H9 (cell line): ENCODE measurements around the gene ROBO1. TPM values are rescaled to one million over a fixed set of nuclear protein-coding genes. Genes with fewer than 3 reads are reported as not detected.

Experiments
- DNase-seq: peaks from one replicate; pipeline ENCODE4 v3.0.0-alpha.2; 2017
- H2AFZ ChIP-seq: one replicate; pipeline ENCODE4 v1.6.1; 2013; ENCODE audit warnings: mild to moderate bottlenecking, low read length, control low read depth, moderate library complexity
- H2AK5ac ChIP-seq: 2 replicates; pipeline ENCODE4 v1.6.1; 2013; ENCODE audit warnings: low read length, control low read depth, mixed read lengths; ENCODE audit not compliant: insufficient read length
- H2BK120ac ChIP-seq: one replicate; pipeline ENCODE4 v1.6.1; 2013; ENCODE audit warnings: low read depth, mild to moderate bottlenecking, low read length, control low read depth, inconsistent platforms; ENCODE audit not compliant: poor library complexity, severe bottlenecking
- H2BK12ac ChIP-seq: 2 replicates; pipeline ENCODE4 v1.6.1; 2013; ENCODE audit warnings: low read length, control low read depth, mixed read lengths, low read depth; ENCODE audit not compliant: insufficient read length
- H2BK15ac ChIP-seq: 2 replicates; pipeline ENCODE4 v1.6.1; 2013; ENCODE audit warnings: low read depth, low read length, control low read depth
- H2BK20ac ChIP-seq: one replicate; pipeline ENCODE4 v1.6.1; 2013; ENCODE audit warnings: low read depth, mild to moderate bottlenecking, low read length, control low read depth, inconsistent platforms; ENCODE audit not compliant: poor library complexity, severe bottlenecking
- H2BK5ac ChIP-seq: 2 replicates; pipeline ENCODE4 v1.6.1; 2013; ENCODE audit warnings: low read length, control low read depth, mixed read lengths; ENCODE audit not compliant: insufficient read length
- H3K14ac ChIP-seq: 2 replicates; pipeline ENCODE4 v1.6.1; 2013; ENCODE audit warnings: low read length, control low read depth; ENCODE audit not compliant: insufficient read depth
- H3K18ac ChIP-seq: 2 replicates; pipeline ENCODE4 v1.6.1; 2013; ENCODE audit warnings: low read depth, mild to moderate bottlenecking, mixed read lengths, low read length, control low read depth; ENCODE audit not compliant: insufficient read length
- H3K23ac ChIP-seq: 2 replicates; pipeline ENCODE4 v1.6.1; 2013; ENCODE audit warnings: low read length, control low read depth, mixed read lengths, low read depth; ENCODE audit not compliant: insufficient read length
- H3K23me2 ChIP-seq: 2 replicates; pipeline ENCODE4 v1.6.1; 2013; ENCODE audit warnings: low read depth, mild to moderate bottlenecking, mixed read lengths, low read length, control low read depth; ENCODE audit not compliant: insufficient read length, poor library complexity, severe bottlenecking
- H3K27ac ChIP-seq: 2 replicates; pipeline ENCODE4 v1.5.1; 2013; ENCODE audit warnings: low read length, control low read depth, mixed read lengths, low read depth; ENCODE audit not compliant: insufficient read length
- H3K27me3 ChIP-seq: 2 replicates; pipeline ENCODE4 v1.6.1; 2013; ENCODE audit warnings: low read length, control low read depth, inconsistent platforms; ENCODE audit not compliant: insufficient read depth
- H3K4ac ChIP-seq: 2 replicates; pipeline ENCODE4 v1.6.1; 2013; ENCODE audit warnings: low read depth, mild to moderate bottlenecking, control low read depth, inconsistent platforms, low read length, moderate library complexity
- H3K4me1 ChIP-seq: 2 replicates; pipeline ENCODE4 v1.6.1; 2013; ENCODE audit warnings: low read length, control low read depth, inconsistent platforms; ENCODE audit not compliant: insufficient read depth
- H3K4me2 ChIP-seq: 2 replicates; pipeline ENCODE4 v1.6.1; 2013; ENCODE audit warnings: low read length, control low read depth, mixed read lengths; ENCODE audit not compliant: insufficient read length, insufficient read depth
- H3K56ac ChIP-seq: 2 replicates; pipeline ENCODE4 v1.6.1; 2013; ENCODE audit warnings: low read depth, mild to moderate bottlenecking, mixed read lengths, low read length, control low read depth; ENCODE audit not compliant: insufficient read length
- H3K79me1 ChIP-seq: 2 replicates; pipeline ENCODE4 v1.6.1; 2013; ENCODE audit warnings: low read depth, mild to moderate bottlenecking, moderate library complexity, low read length, control low read depth, inconsistent platforms; ENCODE audit not compliant: insufficient read depth, poor library complexity, severe bottlenecking
- H3K79me2 ChIP-seq: 2 replicates; pipeline ENCODE4 v1.6.1; 2013; ENCODE audit warnings: low read length, control low read depth, inconsistent platforms; ENCODE audit not compliant: insufficient read depth
- H3K9ac ChIP-seq: 2 replicates; pipeline ENCODE4 v1.6.1; 2013; ENCODE audit warnings: low read length, control low read depth, mixed read lengths; ENCODE audit not compliant: insufficient read length; ENCODE audit errors: extremely low read depth
- H3K9me3 ChIP-seq: one replicate; pipeline ENCODE4 v1.6.1; 2013; ENCODE audit warnings: low read depth, low read length, inconsistent platforms; ENCODE audit not compliant: control insufficient read depth
- H3T11ph ChIP-seq: one replicate; pipeline ENCODE4 v1.6.1; 2013; ENCODE audit warnings: mild to moderate bottlenecking, low read length, control low read depth, inconsistent platforms
- H4K20me1 ChIP-seq: one replicate; pipeline ENCODE4 v1.6.1; 2013; ENCODE audit not compliant: control insufficient read depth, insufficient read length, insufficient read depth
- H4K5ac ChIP-seq: 2 replicates; pipeline ENCODE4 v1.6.1; 2013; ENCODE audit warnings: low read depth, mild to moderate bottlenecking, mixed read lengths, low read length, control low read depth; ENCODE audit not compliant: insufficient read length
- H4K8ac ChIP-seq: replicated peaks from 2 replicates; pipeline ENCODE4 v1.6.1; 2013; ENCODE audit warnings: low read length, control low read depth, mixed read lengths, low read depth; ENCODE audit not compliant: insufficient read length
- H4K91ac ChIP-seq: 2 replicates; pipeline ENCODE4 v1.6.1; 2013; ENCODE audit warnings: low read depth, mild to moderate bottlenecking, moderate library complexity, mixed read lengths, low read length, control low read depth; ENCODE audit not compliant: insufficient read length
- H3K27ac Mint-ChIP-seq, 3 experiments: 2 replicates in 2 of 3; 3 replicates in 1 of 3; pipeline ENCODE4 v1.8.0; 2020 to 2021; ENCODE audit warnings: mixed read lengths in 3 of 3, mild to moderate bottlenecking in 1 of 3, moderate library complexity in 1 of 3
- H3K27me3 Mint-ChIP-seq: 2 replicates; pipeline ENCODE4 v1.8.0; 2021; ENCODE audit warnings: low read depth, mild to moderate bottlenecking, moderate library complexity, mixed read lengths
- H3K36me3 Mint-ChIP-seq, 3 experiments: 2 replicates in 2 of 3; 3 replicates in 1 of 3; pipeline ENCODE4 v1.8.0; 2020 to 2021; ENCODE audit warnings: low read depth in 3 of 3, mixed read lengths in 3 of 3; ENCODE audit not compliant: insufficient read depth in 1 of 3
- H3K4me1 Mint-ChIP-seq, 2 experiments: 2 replicates each; pipeline ENCODE4 v1.8.0; 2020; ENCODE audit warnings: mixed read lengths in 2 of 2
- H3K4me3 Mint-ChIP-seq, 2 experiments: 2 replicates in 1 of 2; 3 replicates in 1 of 2; pipeline ENCODE4 v1.8.0; 2020 to 2021; ENCODE audit warnings: mild to moderate bottlenecking in 2 of 2, mixed read lengths in 2 of 2, moderate library complexity in 1 of 2
- H3K9me3 Mint-ChIP-seq, 2 experiments: 2 replicates in 1 of 2; 3 replicates in 1 of 2; pipeline ENCODE4 v1.8.0; 2020; ENCODE audit warnings: mild to moderate bottlenecking in 2 of 2, mixed read lengths in 2 of 2, moderate library complexity in 1 of 2
- WGBS: extraction: QIAGEN DNeasy Blood & Tissue Kit; methylation state at CpG from one replicate; pipeline ENCODE4 v1.1.7; 2013; ENCODE audit warnings: missing lambda C conversion rate, low lambda C conversion rate, mixed read lengths; ENCODE audit not compliant: insufficient read length; ENCODE audit errors: extremely low coverage; 5-methylcytosine and 5-hydroxymethylcytosine counted together
- total RNA-seq: library from RNA; stranded (reverse); gene quantifications from 2 replicates; pipeline ENCODE4 v1.2.1, GENCODE V29; 2021
- TF ChIP-seq, protein P1 (sequence below): fragments of 200-600 bp; sonication (generic); conservative IDR thresholded peaks from 3 replicates; pipeline ENCODE4 v1.8.0; 2021; ENCODE audit warnings: antibody characterized with exemption, mild to moderate bottlenecking

Gene ROBO1
- total RNA-seq, 1 experiment from 2014 or later: 62.7 TPM

DNA sequence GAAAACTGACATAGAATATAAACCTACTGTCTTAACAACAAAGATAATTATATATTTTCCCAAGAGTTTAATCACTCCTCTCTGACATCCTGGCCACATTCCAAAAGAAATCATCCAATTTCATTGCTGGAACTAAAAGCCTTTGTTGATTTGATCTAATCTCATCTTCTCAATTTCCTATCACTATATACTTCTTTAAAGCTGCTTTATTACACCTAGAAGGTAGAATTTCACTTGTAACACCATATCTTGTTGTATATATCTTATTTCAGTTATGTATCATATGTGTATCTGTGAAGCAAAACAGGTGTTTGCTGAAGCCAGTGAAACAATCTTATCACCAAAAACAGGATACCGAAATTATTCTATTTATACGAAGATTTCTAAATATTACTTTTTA, 740.2 kb downstream of the ROBO1 start:
- no peaks in the 10 kb centered on the region for H4K20me1 ChIP-seq
- no peak overlapping the region for H3K27ac ChIP-seq
- no peak overlapping the region for H2BK20ac ChIP-seq
- no peak overlapping the region for H2BK15ac ChIP-seq
- Mint-ChIP-seq H3K9me3 (no peaks in the 10 kb centered on the region), H3K4me1 (peaks cover 0 to 3% of the 10 kb centered on the region in 2 experiments; a peak in 1 of 4 replicates), H3K4me3 (no peak overlapping the region), H3K27me3 (no peaks in the 10 kb centered on the region), H3K36me3 (no peaks in the 10 kb centered on the region), H3K27ac (no peak overlapping the region)
- WGBS: no CpG with 5 or more reads among the region's 2 CpGs
- no peaks in the 10 kb centered on the region for H3K27me3 ChIP-seq
- no peak overlapping the region for H3K4ac ChIP-seq
- no peaks in the 10 kb centered on the region for H3K9me3 ChIP-seq
- H2BK120ac ChIP-seq: no peak overlapping the region
- H3K23ac ChIP-seq: no peak overlapping the region
- no peak overlapping the region for H3K9ac ChIP-seq
- H3K23me2 ChIP-seq: no peaks in the 10 kb centered on the region
- no peak overlapping the region for H3K4me2 ChIP-seq
- no peak overlapping the region for H2BK12ac ChIP-seq
- DNase-seq: no peak
- no peak overlapping the region for H3T11ph ChIP-seq
- no peak overlapping the region for H4K5ac ChIP-seq
- H3K79me2 ChIP-seq: no peaks in the 10 kb centered on the region
- H2BK5ac ChIP-seq: no peak overlapping the region
- no peak overlapping the region for H2AFZ ChIP-seq
- H3K18ac ChIP-seq: no peak overlapping the region
- H4K91ac ChIP-seq: no peak overlapping the region
- no peak overlapping the region for H3K56ac ChIP-seq
- H2AK5ac ChIP-seq: no peak overlapping the region
- H4K8ac ChIP-seq: no peak overlapping the region
- H3K14ac ChIP-seq: no peak overlapping the region
- H3K4me1 ChIP-seq: no peaks in the 10 kb centered on the region
- TF ChIP-seq, protein P1, sequence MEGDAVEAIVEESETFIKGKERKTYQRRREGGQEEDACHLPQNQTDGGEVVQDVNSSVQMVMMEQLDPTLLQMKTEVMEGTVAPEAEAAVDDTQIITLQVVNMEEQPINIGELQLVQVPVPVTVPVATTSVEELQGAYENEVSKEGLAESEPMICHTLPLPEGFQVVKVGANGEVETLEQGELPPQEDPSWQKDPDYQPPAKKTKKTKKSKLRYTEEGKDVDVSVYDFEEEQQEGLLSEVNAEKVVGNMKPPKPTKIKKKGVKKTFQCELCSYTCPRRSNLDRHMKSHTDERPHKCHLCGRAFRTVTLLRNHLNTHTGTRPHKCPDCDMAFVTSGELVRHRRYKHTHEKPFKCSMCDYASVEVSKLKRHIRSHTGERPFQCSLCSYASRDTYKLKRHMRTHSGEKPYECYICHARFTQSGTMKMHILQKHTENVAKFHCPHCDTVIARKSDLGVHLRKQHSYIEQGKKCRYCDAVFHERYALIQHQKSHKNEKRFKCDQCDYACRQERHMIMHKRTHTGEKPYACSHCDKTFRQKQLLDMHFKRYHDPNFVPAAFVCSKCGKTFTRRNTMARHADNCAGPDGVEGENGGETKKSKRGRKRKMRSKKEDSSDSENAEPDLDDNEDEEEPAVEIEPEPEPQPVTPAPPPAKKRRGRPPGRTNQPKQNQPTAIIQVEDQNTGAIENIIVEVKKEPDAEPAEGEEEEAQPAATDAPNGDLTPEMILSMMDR: no peak
- H3K79me1 ChIP-seq: no peaks in the 10 kb centered on the region
